Measurements from ENCODE around the gene MRPL36. TPM values are rescaled to one million over a fixed set of nuclear protein-coding genes. Genes with fewer than 3 reads are reported as not detected.

The MRPL36 gene
- total and polyA plus RNA-seq, 2 of the 4 experiments (the other 2 are of a cell fraction): 85.9 to 103 TPM

DNA sequence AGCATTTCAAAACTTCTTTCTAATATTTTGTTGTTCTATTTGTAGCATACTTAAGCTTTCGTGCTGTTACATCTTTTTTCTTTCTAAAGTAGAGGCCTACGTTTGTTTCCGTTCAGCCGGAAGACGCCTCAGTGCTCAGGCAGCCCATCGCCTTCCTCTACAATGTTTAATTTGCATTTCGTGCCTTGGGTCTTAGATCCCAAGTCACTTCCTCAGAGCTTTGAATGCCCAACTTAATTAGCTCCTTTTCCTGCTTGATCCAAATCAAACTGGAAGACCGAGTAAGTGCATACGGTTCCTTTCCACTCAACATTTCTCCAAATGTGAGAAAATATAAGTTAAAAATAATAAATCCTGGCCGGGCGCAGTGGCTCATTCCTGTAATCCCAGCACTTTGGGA, 43.2 kb downstream of the MRPL36 start:
- peaks cover 2% of the 10 kb centered on the region; the same call in 1 of the 2 replicates for H3K9me3 ChIP-seq (ENCODE audit: control insufficient read depth, insufficient read depth, low read length)
- no peaks in the 10 kb centered on the region for H3K36me3 ChIP-seq (ENCODE audit: control insufficient read depth, insufficient read depth, low read length)
- no TSS peak for BruUV-seq (replicated peaks)
- ATAC-seq (ENCODE audit: low read depth) (no peak), DNase-seq (no peak)
- CTCF ChIA-PET: no interaction called here
- H3K14ac ChIP-seq (replicated peaks; ENCODE audit: low read depth, low read length): no peak overlapping the region
- H2AK5ac ChIP-seq (ENCODE audit: low read depth, low read length): no peak overlapping the region
- intact Hi-C loops (cut with micrococcal nuclease) (no loop called here), in situ Hi-C loops (cut with MboI; ENCODE audit: low sequenced_read_pairs) (loop anchor here (5.0 kb wide), 1 partner anchor 286 kb away; no protein-coding TSS in a partner anchor), dilution Hi-C loops (cut with HindIII; ENCODE audit: low sequenced_read_pairs, unreplicated experiment) (no loop called here)
- H3K79me1 ChIP-seq (ENCODE audit: low read depth in 1 of 2, low read length in 2 of 2): no peaks in the 10 kb centered on the region
- no peak overlapping the region for H4K5ac ChIP-seq (ENCODE audit: low read depth, low read length)
- H4K20me1 ChIP-seq (ENCODE audit: insufficient read depth, low read length): no peaks in the 10 kb centered on the region
- H3K4me2 ChIP-seq (ENCODE audit: low read depth, low read length): no peak overlapping the region
- H3K23ac ChIP-seq (ENCODE audit: low read depth, low read length): no peak overlapping the region
- no peak overlapping the region for H2BK20ac ChIP-seq (ENCODE audit: low read depth, low read length)
- no peak overlapping the region for H3K27ac ChIP-seq (ENCODE audit: insufficient read depth, low read length)
- no peak overlapping the region for H3K56ac ChIP-seq (ENCODE audit: extremely low read depth, insufficient read depth, low read length)
- no peaks in the 10 kb centered on the region for H3K9me1 ChIP-seq (ENCODE audit: insufficient read depth, low read length)
- H2BK15ac ChIP-seq (ENCODE audit: low read depth, low read length): no peak overlapping the region
- no peaks in the 10 kb centered on the region for H3K4me1 ChIP-seq (ENCODE audit: control insufficient read depth, insufficient read depth, low read length)
- no peak overlapping the region for H2BK5ac ChIP-seq (ENCODE audit: low read depth, low read length, poor library complexity, severe bottlenecking)
- no peak overlapping the region for H4K91ac ChIP-seq (ENCODE audit: insufficient read depth, low read depth, low read length)
- no peak overlapping the region for H3K9ac ChIP-seq (ENCODE audit: low read depth, low read length)
- 80% methylated on average over 5 of the region's 11 CpGs; no CpG with 5 or more reads in 1 of the 2 experiments for WGBS, 2 experiments (ENCODE audit: extremely low coverage in 2 of 2, insufficient read length in 1 of 2)
- H2AFZ ChIP-seq (replicated peaks; ENCODE audit: low read length, poor library complexity): no peak overlapping the region
- no peak overlapping the region for H4K8ac ChIP-seq (ENCODE audit: low read depth in 2 of 2, low read length in 2 of 2)
- H3K4ac ChIP-seq (ENCODE audit: low read depth, low read length): no peak overlapping the region
- POLR2A ChIA-PET (ENCODE audit: unreplicated experiment): no interaction called here
- no peak overlapping the region for H3K18ac ChIP-seq (ENCODE audit: low read depth, low read length)
- no peak overlapping the region for H2BK120ac ChIP-seq (ENCODE audit: low read depth, low read length)
- TF ChIP-seq BHLHE40 (IDR thresholded peaks at IDR 0.05; ENCODE audit: low read depth, low read length): no peak
- TF ChIP-seq RAD21 (IDR thresholded peaks at IDR 0.05; ENCODE audit: low read length): no peak
- no peak for TF ChIP-seq CHD1 (IDR thresholded peaks at IDR 0.05; ENCODE audit: low read depth, low read length)
- TF ChIP-seq, protein P1, sequence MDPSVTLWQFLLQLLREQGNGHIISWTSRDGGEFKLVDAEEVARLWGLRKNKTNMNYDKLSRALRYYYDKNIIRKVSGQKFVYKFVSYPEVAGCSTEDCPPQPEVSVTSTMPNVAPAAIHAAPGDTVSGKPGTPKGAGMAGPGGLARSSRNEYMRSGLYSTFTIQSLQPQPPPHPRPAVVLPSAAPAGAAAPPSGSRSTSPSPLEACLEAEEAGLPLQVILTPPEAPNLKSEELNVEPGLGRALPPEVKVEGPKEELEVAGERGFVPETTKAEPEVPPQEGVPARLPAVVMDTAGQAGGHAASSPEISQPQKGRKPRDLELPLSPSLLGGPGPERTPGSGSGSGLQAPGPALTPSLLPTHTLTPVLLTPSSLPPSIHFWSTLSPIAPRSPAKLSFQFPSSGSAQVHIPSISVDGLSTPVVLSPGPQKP (IDR thresholded peaks at IDR 0.05; ENCODE audit: borderline replicate concordance, low read depth, low read length): no peak
- TF ChIP-seq SMC3 (IDR thresholded peaks at IDR 0.05; ENCODE audit: low read depth, low read length): no peak
- no peak for TF ChIP-seq MXI1 (IDR thresholded peaks at IDR 0.05; ENCODE audit: borderline replicate concordance, low read depth, low read length)
- TF ChIP-seq, protein P2, sequence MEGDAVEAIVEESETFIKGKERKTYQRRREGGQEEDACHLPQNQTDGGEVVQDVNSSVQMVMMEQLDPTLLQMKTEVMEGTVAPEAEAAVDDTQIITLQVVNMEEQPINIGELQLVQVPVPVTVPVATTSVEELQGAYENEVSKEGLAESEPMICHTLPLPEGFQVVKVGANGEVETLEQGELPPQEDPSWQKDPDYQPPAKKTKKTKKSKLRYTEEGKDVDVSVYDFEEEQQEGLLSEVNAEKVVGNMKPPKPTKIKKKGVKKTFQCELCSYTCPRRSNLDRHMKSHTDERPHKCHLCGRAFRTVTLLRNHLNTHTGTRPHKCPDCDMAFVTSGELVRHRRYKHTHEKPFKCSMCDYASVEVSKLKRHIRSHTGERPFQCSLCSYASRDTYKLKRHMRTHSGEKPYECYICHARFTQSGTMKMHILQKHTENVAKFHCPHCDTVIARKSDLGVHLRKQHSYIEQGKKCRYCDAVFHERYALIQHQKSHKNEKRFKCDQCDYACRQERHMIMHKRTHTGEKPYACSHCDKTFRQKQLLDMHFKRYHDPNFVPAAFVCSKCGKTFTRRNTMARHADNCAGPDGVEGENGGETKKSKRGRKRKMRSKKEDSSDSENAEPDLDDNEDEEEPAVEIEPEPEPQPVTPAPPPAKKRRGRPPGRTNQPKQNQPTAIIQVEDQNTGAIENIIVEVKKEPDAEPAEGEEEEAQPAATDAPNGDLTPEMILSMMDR (conservative IDR thresholded peaks at IDR 0.05; ENCODE audit: low read depth, low read length): no peak
- TF ChIP-seq MAFK (IDR thresholded peaks at IDR 0.05; ENCODE audit: low read depth, low read length): no peak
- no peak for TF ChIP-seq CEBPB (IDR thresholded peaks at IDR 0.05; ENCODE audit: low read depth, low read length)
- peaks cover 17% of the 10 kb centered on the region; the same call in 1 of the 2 replicates for H3K27me3 ChIP-seq (ENCODE audit: control insufficient read depth, insufficient read depth, low read length)
- no peak overlapping the region for H2AK9ac ChIP-seq (replicated peaks; ENCODE audit: low read depth, low read length, poor library complexity)
- no peak overlapping the region for H3K4me3 ChIP-seq (ENCODE audit: insufficient read depth, low read depth, low read length)

Data from IMR-90 (cell line).